ENCODE data around the gene SASH3.

SASH3 gene

GRCh38 chrX:129787336-129788055 is 7.7 kb downstream of the SASH3 start:
- no peaks in the 10 kb centered on the region for H3K27me3 ChIP-seq (ENCODE audit: control insufficient read depth, insufficient read depth, low read length)
- H3K4me2 ChIP-seq (ENCODE audit: low read length): no peak overlapping the region
- no peaks in the 10 kb centered on the region for H3K4me1 ChIP-seq (ENCODE audit: control insufficient read depth, insufficient read depth, low read length)
- no peaks in the 10 kb centered on the region for H3K36me3 ChIP-seq (ENCODE audit: insufficient read depth, low read length)
- H3K9me3 ChIP-seq (replicated peaks; ENCODE audit: low read length): no peaks in the 10 kb centered on the region
- H3K4me3 ChIP-seq (ENCODE audit: low read length): no peak overlapping the region
- H3K9ac ChIP-seq (ENCODE audit: low read depth, low read length): no peak overlapping the region

GRCh38 chrX:129788527-129788926 is 8.8 kb downstream of the SASH3 start:
- Histone ChIP-seq H3K4me1 (ENCODE audit: control insufficient read depth, insufficient read depth, low read length) (no peaks in the 10 kb centered on the region), H3K9me3 (replicated peaks; ENCODE audit: low read length) (no peaks in the 10 kb centered on the region), H3K9ac (ENCODE audit: low read depth, low read length) (no peak overlapping the region), H3K4me3 (ENCODE audit: low read length) (no peak overlapping the region), H3K36me3 (ENCODE audit: insufficient read depth, low read length) (no peaks in the 10 kb centered on the region), H3K27me3 (ENCODE audit: control insufficient read depth, insufficient read depth, low read length) (no peaks in the 10 kb centered on the region), H3K4me2 (ENCODE audit: low read length) (no peak overlapping the region)

GRCh38 chrX:129790146-129790545 is 10.4 kb downstream of the SASH3 start:
- Histone ChIP-seq H3K27me3 (ENCODE audit: control insufficient read depth, insufficient read depth, low read length) (no peaks in the 10 kb centered on the region), H3K9ac (ENCODE audit: low read depth, low read length) (no peak overlapping the region), H3K4me1 (ENCODE audit: control insufficient read depth, insufficient read depth, low read length) (no peaks in the 10 kb centered on the region), H3K4me2 (ENCODE audit: low read length) (no peak overlapping the region), H3K36me3 (ENCODE audit: insufficient read depth, low read length) (no peaks in the 10 kb centered on the region), H3K4me3 (ENCODE audit: low read length) (no peak overlapping the region), H3K9me3 (replicated peaks; ENCODE audit: low read length) (no peaks in the 10 kb centered on the region)

GRCh38 chrX:129790808-129791207 is 11.1 kb downstream of the SASH3 start:
- Histone ChIP-seq H3K9ac (ENCODE audit: low read depth, low read length) (no peak overlapping the region), H3K36me3 (ENCODE audit: insufficient read depth, low read length) (no peaks in the 10 kb centered on the region), H3K9me3 (replicated peaks; ENCODE audit: low read length) (no peaks in the 10 kb centered on the region), H3K4me3 (ENCODE audit: low read length) (no peak overlapping the region), H3K4me2 (ENCODE audit: low read length) (no peak overlapping the region), H3K27me3 (ENCODE audit: control insufficient read depth, insufficient read depth, low read length) (no peaks in the 10 kb centered on the region), H3K4me1 (ENCODE audit: control insufficient read depth, insufficient read depth, low read length) (no peaks in the 10 kb centered on the region)

- H3K4me2 ChIP-seq (ENCODE audit: low read length): no peak overlapping the region
- no peaks in the 10 kb centered on the region for H3K27me3 ChIP-seq (ENCODE audit: control insufficient read depth, insufficient read depth, low read length)
- no peak overlapping the region for H3K9ac ChIP-seq (ENCODE audit: low read depth, low read length)
- no peak overlapping the region for H3K4me3 ChIP-seq (ENCODE audit: low read length)
- no peaks in the 10 kb centered on the region for H3K4me1 ChIP-seq (ENCODE audit: control insufficient read depth, insufficient read depth, low read length)
- H3K9me3 ChIP-seq (replicated peaks; ENCODE audit: low read length): no peaks in the 10 kb centered on the region
- H3K36me3 ChIP-seq (ENCODE audit: insufficient read depth, low read length): no peaks in the 10 kb centered on the region
Measured at GRCh38 chrX:129791336-129791735, 11.6 kb downstream of the SASH3 start.

- H3K27me3 ChIP-seq (ENCODE audit: control insufficient read depth, insufficient read depth, low read length): no peaks in the 10 kb centered on the region
- no peaks in the 10 kb centered on the region for H3K9me3 ChIP-seq (replicated peaks; ENCODE audit: low read length)
- no peak overlapping the region for H3K4me3 ChIP-seq (ENCODE audit: low read length)
- no peaks in the 10 kb centered on the region for H3K36me3 ChIP-seq (ENCODE audit: insufficient read depth, low read length)
- no peak overlapping the region for H3K9ac ChIP-seq (ENCODE audit: low read depth, low read length)
- no peaks in the 10 kb centered on the region for H3K4me1 ChIP-seq (ENCODE audit: control insufficient read depth, insufficient read depth, low read length)
- H3K4me2 ChIP-seq (ENCODE audit: low read length): no peak overlapping the region
Measured at GRCh38 chrX:129791961-129792570, 12.3 kb downstream of the SASH3 start.

GRCh38 chrX:129792586-129793291 is 13.0 kb downstream of the SASH3 start:
- Histone ChIP-seq H3K36me3 (ENCODE audit: insufficient read depth, low read length) (no peaks in the 10 kb centered on the region), H3K9ac (ENCODE audit: low read depth, low read length) (no peak overlapping the region), H3K4me2 (ENCODE audit: low read length) (no peak overlapping the region), H3K4me1 (ENCODE audit: control insufficient read depth, insufficient read depth, low read length) (no peaks in the 10 kb centered on the region), H3K27me3 (ENCODE audit: control insufficient read depth, insufficient read depth, low read length) (no peaks in the 10 kb centered on the region), H3K4me3 (ENCODE audit: low read length) (no peak overlapping the region), H3K9me3 (replicated peaks; ENCODE audit: low read length) (no peaks in the 10 kb centered on the region)

GRCh38 chrX:129793604-129794191 is 13.9 kb downstream of the SASH3 start:
- Histone ChIP-seq H3K4me1 (ENCODE audit: control insufficient read depth, insufficient read depth, low read length) (no peaks in the 10 kb centered on the region), H3K27me3 (ENCODE audit: control insufficient read depth, insufficient read depth, low read length) (no peaks in the 10 kb centered on the region), H3K9ac (ENCODE audit: low read depth, low read length) (no peak overlapping the region), H3K36me3 (ENCODE audit: insufficient read depth, low read length) (no peaks in the 10 kb centered on the region), H3K4me3 (ENCODE audit: low read length) (no peak overlapping the region), H3K9me3 (replicated peaks; ENCODE audit: low read length) (no peaks in the 10 kb centered on the region), H3K4me2 (ENCODE audit: low read length) (no peak overlapping the region)

GRCh38 chrX:129795584-129795983 is 15.8 kb downstream of the SASH3 start:
- Histone ChIP-seq H3K4me2 (ENCODE audit: low read length) (no peak overlapping the region), H3K9ac (ENCODE audit: low read depth, low read length) (no peak overlapping the region), H3K9me3 (replicated peaks; ENCODE audit: low read length) (no peaks in the 10 kb centered on the region), H3K4me3 (ENCODE audit: low read length) (no peak overlapping the region), H3K4me1 (ENCODE audit: control insufficient read depth, insufficient read depth, low read length) (no peaks in the 10 kb centered on the region), H3K27me3 (ENCODE audit: control insufficient read depth, insufficient read depth, low read length) (no peaks in the 10 kb centered on the region), H3K36me3 (ENCODE audit: insufficient read depth, low read length) (no peaks in the 10 kb centered on the region)

GRCh38 chrX:129797251-129797906 is 17.6 kb downstream of the SASH3 start:
- Histone ChIP-seq H3K4me3 (ENCODE audit: low read length) (no peak overlapping the region), H3K36me3 (ENCODE audit: insufficient read depth, low read length) (no peaks in the 10 kb centered on the region), H3K9ac (ENCODE audit: low read depth, low read length) (no peak overlapping the region), H3K4me2 (ENCODE audit: low read length) (no peak overlapping the region), H3K4me1 (ENCODE audit: control insufficient read depth, insufficient read depth, low read length) (no peaks in the 10 kb centered on the region), H3K9me3 (replicated peaks; ENCODE audit: low read length) (no peaks in the 10 kb centered on the region), H3K27me3 (ENCODE audit: control insufficient read depth, insufficient read depth, low read length) (no peaks in the 10 kb centered on the region)

GRCh38 chrX:129798456-129798855 is 18.7 kb downstream of the SASH3 start:
- H3K4me2 ChIP-seq (ENCODE audit: low read length): no peak overlapping the region
- H3K9ac ChIP-seq (ENCODE audit: low read depth, low read length): no peak overlapping the region
- H3K36me3 ChIP-seq (ENCODE audit: insufficient read depth, low read length): no peaks in the 10 kb centered on the region
- no peaks in the 10 kb centered on the region for H3K9me3 ChIP-seq (replicated peaks; ENCODE audit: low read length)
- no peak overlapping the region for H3K4me3 ChIP-seq (ENCODE audit: low read length)
- H3K4me1 ChIP-seq (ENCODE audit: control insufficient read depth, insufficient read depth, low read length): no peaks in the 10 kb centered on the region
- H3K27me3 ChIP-seq (ENCODE audit: control insufficient read depth, insufficient read depth, low read length): no peaks in the 10 kb centered on the region
